GM12872 (cell line): ENCODE measurements around the gene MAP7.

ENCODE experiments used
- TF ChIP-seq, protein P1 (sequence below): IDR thresholded peaks from 3 replicates; pipeline ENCODE4 v1.5.1; 2011; ENCODE audit warnings: low read depth, mild to moderate bottlenecking, low read length, moderate library complexity; ENCODE audit not compliant: insufficient read depth

MAP7 gene

DNA sequence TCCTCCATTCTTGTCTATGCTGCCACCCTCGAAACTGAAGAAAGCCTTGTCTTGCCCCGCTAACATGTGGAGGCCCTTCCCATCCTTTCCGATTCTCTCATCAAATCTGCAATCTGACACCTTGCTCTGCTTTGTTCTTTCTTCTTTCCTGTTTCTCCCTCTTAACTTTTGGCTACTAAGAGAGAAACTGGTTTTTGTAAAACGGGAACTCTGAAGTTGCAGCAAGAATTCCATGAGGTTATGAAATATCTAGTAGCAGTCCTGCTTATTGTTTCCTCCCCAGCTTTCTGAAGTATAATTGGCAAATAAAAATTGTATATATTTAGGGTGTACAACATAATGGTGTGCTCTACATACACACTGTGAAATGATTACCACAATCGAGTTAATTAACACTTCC lies 80.2 kb downstream of the MAP7 start:
- TF ChIP-seq, protein P1, sequence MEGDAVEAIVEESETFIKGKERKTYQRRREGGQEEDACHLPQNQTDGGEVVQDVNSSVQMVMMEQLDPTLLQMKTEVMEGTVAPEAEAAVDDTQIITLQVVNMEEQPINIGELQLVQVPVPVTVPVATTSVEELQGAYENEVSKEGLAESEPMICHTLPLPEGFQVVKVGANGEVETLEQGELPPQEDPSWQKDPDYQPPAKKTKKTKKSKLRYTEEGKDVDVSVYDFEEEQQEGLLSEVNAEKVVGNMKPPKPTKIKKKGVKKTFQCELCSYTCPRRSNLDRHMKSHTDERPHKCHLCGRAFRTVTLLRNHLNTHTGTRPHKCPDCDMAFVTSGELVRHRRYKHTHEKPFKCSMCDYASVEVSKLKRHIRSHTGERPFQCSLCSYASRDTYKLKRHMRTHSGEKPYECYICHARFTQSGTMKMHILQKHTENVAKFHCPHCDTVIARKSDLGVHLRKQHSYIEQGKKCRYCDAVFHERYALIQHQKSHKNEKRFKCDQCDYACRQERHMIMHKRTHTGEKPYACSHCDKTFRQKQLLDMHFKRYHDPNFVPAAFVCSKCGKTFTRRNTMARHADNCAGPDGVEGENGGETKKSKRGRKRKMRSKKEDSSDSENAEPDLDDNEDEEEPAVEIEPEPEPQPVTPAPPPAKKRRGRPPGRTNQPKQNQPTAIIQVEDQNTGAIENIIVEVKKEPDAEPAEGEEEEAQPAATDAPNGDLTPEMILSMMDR = no peak

DNA sequence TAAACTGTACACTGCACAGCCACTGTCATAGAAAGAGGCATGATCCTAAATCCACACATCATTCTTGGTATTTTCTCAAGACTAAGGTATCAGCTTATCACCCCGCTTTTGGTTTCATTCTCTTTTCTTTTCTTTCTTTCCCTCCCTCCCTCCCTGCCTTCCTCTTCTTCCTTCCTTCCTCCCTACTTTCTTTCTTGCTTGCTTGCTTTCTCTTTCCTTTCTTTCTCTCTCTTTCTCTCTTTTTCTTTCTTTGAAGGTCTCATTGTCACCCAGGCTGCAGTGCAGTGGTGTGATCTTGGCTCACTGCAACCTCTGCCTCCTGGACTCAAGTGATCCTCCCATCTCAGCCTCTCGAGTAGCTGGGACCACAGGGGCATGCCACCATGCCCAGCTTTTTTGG lies 81.1 kb downstream of the MAP7 start:
- TF ChIP-seq, protein P1 = no peak

DNA sequence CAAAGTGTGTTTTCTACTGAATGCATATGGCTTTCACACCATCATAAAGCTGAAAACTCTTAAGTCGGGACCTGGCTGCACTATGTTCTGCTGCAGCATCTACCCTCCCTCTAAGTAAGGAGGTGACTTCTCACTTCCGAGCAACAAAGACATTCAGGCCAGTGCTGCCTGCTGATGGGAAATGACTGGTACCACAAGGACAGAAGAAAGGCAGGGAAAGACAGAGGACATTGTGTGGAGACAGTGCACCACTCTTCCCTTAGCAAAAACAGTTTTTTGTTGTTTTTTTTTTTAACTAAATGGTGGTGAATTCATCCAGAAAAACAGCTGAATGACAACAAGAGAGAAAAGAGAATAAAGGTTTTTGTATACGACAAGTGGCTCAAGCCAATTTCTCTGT lies 81.5 kb downstream of the MAP7 start:
- TF ChIP-seq, protein P1 = no peak

DNA sequence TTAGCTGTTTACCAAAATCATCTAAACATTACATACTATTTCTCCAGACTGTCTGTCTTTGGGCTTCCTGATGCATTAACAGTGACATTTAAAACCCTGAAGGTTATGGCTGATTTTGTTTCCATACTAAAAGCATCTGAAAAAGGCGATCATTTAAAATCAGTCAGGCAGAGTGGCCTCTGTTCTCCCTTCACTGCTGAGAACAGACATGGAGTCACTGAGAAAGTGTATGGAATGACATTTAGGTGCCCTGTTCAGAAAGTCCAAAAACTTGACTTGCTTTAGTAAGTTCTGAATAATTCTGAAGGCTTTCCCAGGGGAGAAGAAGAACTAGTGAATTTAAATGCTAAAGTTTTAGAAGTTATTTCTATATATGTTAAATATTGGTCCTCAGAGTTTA lies 83.0 kb downstream of the MAP7 start:
- TF ChIP-seq, protein P1 = no peak

DNA sequence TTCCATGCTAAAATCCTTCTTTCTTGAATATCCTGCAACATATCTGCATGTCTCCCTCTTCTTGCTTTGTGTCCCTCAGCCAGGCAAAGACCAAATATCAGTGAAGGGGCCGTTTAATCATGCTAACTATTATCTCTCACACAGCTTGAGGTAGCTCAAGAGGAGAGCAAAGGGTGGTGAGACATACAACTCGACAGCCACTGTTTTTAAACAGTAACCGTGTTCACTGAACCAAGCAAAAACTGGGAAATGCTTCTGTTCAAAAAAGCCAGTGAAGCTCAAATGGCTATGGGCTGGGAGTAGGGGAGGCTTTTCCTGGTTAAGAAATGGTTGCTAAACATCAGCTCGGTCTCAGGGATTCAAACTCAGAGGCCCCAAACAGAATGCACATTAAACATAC lies 83.4 kb downstream of the MAP7 start:
- TF ChIP-seq, protein P1 = no peak

DNA sequence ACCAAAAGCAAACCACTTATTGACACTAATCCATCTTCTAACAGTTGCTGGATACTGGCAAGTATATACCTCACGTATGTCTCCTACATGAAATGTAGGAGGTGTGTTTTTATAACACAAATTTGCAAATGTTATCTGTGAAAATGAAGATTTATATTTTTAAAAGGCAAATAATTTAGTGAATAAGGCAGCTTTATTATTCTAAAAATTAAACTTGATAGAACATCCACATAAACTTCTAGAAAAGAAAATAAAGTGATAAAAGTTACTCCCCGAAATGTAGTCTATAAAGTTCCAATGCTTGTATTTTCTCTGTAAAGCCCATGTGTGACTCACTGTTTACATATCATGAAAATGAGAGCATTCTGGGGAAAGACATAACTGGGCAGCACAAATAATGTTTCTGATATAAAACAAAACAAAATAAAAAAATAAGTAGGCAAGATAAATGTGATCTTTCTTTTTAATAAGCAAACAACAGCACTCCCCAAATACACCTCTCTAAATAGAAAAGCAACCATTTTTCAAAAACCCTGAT lies 84.4 kb downstream of the MAP7 start:
- TF ChIP-seq, protein P1 = no peak

DNA sequence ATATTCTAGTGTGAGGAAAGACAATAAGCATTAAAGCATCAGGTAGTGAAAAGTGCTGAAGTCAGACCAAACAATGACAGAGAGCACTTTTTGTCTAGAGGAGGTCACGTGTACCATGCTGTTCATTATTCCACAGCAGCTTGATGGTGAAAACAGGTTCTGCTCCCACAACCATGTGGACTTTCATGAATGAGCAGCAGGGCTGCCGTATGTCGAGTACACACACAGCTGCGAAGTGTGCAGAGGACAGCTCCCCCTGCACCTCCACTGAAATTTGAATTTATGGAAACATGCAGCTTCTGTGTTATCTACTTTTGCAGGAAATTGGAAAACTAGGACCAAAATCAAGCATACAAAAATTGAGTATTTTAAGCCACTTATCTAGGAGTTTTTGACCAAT lies 85.3 kb downstream of the MAP7 start:
- TF ChIP-seq, protein P1 = no peak
